BJ (cell line): Measurements from ENCODE around the gene DYNC1LI2. TPM values are rescaled to one million over a fixed set of nuclear protein-coding genes. Genes with fewer than 3 reads are reported as not detected.

Source experiments
- CTCF ChIA-PET: fragments of 350-600 bp; formaldehyde crosslinking; extraction: SDS; loops from one replicate; lab custom pipeline; 2021; ENCODE audit warnings: antibody characterized with exemption, inconsistent platforms; lab: Yijun Ruan, JAX
- POLR2A ChIA-PET: fragments of 300-600 bp; sonication (Branson Sonifier 250); formaldehyde crosslinking; extraction: SDS; loops from one replicate; lab custom pipeline; 2021; ENCODE audit warnings: antibody characterized with exemption; lab: Charles Lee
- DNase-seq: peaks from one replicate; pipeline ENCODE4 v3.0.0-alpha.2; 2011; ENCODE audit warnings: low read depth
- H3K27me3 ChIP-seq: 2 replicates; pipeline ENCODE4 v1.6.0; 2011; ENCODE audit warnings: low read length; ENCODE audit not compliant: control insufficient read depth, insufficient read depth
- H3K36me3 ChIP-seq: 2 replicates; pipeline ENCODE4 v1.5.1; 2011; ENCODE audit warnings: low read length; ENCODE audit not compliant: control insufficient read depth, insufficient read depth
- H3K4me3 ChIP-seq: 2 replicates; pipeline ENCODE4 v1.5.1; 2011; ENCODE audit warnings: low read depth, mild to moderate bottlenecking, control low read depth, low read length
- CTCF ChIP-seq: IDR thresholded peaks from 2 replicates; pipeline ENCODE4 v1.5.1; 2011; ENCODE audit warnings: low read depth, mild to moderate bottlenecking, control low read depth, inconsistent platforms, low read length, moderate library complexity; ENCODE audit not compliant: insufficient read depth
- polyA plus RNA-seq: library from polyadenylated mRNA; depleted of rRNA; stranded (reverse); fragments of >200 nt; gene quantifications from 2 replicates; pipeline ENCODE4 v1.2.3, GENCODE V29; 2011; rRNA removed

DYNC1LI2 gene
- polyA plus RNA-seq, 1 experiment: 82.0 TPM

- no peak for DNase-seq
- POLR2A ChIA-PET: no interaction called here
- no peak for TF ChIP-seq CTCF
- no peaks in the 10 kb centered on the region for H3K27me3 ChIP-seq
- H3K4me3 ChIP-seq: no peak overlapping the region
- no peaks in the 10 kb centered on the region for H3K36me3 ChIP-seq
- CTCF ChIA-PET: interaction anchor here (0.7 to 1.7 kb wide), 2 partner anchors 13 to 68 kb away, joined by 3 read pairs; no protein-coding TSS in a partner anchor
Measured at GRCh38 chr16:66676599-66676998, 74.8 kb downstream of the DYNC1LI2 start.

GRCh38 chr16:66673691-66674090 is 77.7 kb downstream of the DYNC1LI2 start:
- Histone ChIP-seq H3K36me3 (no peaks in the 10 kb centered on the region), H3K27me3 (no peaks in the 10 kb centered on the region), H3K4me3 (no peak overlapping the region)
- TF ChIP-seq CTCF: no peak
- POLR2A ChIA-PET: no interaction called here
- CTCF ChIA-PET: interaction anchor here (1.2 kb wide), 1 partner anchor 54 kb away, joined by 4 read pairs; no protein-coding TSS in a partner anchor
- no peak for DNase-seq

Other genes with a start within 250 kb of the DYNC1LI2 start
- 38.9 and 42.7 TPM in 2 replicates for gene TK2, start 201.5 kb downstream of the DYNC1LI2 start, polyA plus RNA-seq
- gene CKLF, start 199.0 kb downstream of the DYNC1LI2 start, polyA plus RNA-seq: 60.8 and 66.9 TPM in 2 replicates
- gene CMTM1, start 185.2 kb downstream of the DYNC1LI2 start, polyA plus RNA-seq: 2.7 and 3.2 TPM in 2 replicates
- not detected in 2 replicates for gene CMTM2, start 172.1 kb downstream of the DYNC1LI2 start, polyA plus RNA-seq
- 31.3 and 35.5 TPM in 2 replicates for gene CMTM3, start 146.9 kb downstream of the DYNC1LI2 start, polyA plus RNA-seq
- 24.8 and 28.0 TPM in 2 replicates for gene CMTM4, start 54.9 kb downstream of the DYNC1LI2 start, polyA plus RNA-seq
- 0.07 TPM in 1 of 2 replicates, not detected in the other for gene TERB1, start 50.0 kb upstream of the DYNC1LI2 start, polyA plus RNA-seq
- 27.3 and 43.6 TPM in 2 replicates for gene NAE1, start 79.4 kb upstream of the DYNC1LI2 start, polyA plus RNA-seq
- gene CA7, start 92.8 kb upstream of the DYNC1LI2 start, polyA plus RNA-seq: not detected in 2 replicates
- 8.1 and 10.3 TPM in 2 replicates for gene PDP2, start 128.9 kb upstream of the DYNC1LI2 start, polyA plus RNA-seq
- not detected in 2 replicates for gene CDH16, start 167.3 kb upstream of the DYNC1LI2 start, polyA plus RNA-seq
- gene RRAD, start 173.9 kb upstream of the DYNC1LI2 start, polyA plus RNA-seq: 1.8 and 3.8 TPM in 2 replicates
- 155 and 171 TPM in 2 replicates for gene CIAO2B, start 182.8 kb upstream of the DYNC1LI2 start, polyA plus RNA-seq
- 23.8 and 33.3 TPM in 2 replicates for gene CES2, start 183.9 kb upstream of the DYNC1LI2 start, polyA plus RNA-seq
- gene CES3, start 209.7 kb upstream of the DYNC1LI2 start, polyA plus RNA-seq: 0.07 and 0.13 TPM in 2 replicates
- gene CES4A, start 237.0 kb upstream of the DYNC1LI2 start, polyA plus RNA-seq: 3.6 and 4.5 TPM in 2 replicates